Hepatocyte (in vitro differentiated cells): ENCODE data around the gene SMG9. TPM values are rescaled to one million over a fixed set of nuclear protein-coding genes. Genes with fewer than 3 reads are reported as not detected.
A peak's percentile ranks its signal among the peaks of the same experiment; 100 is the strongest.

ENCODE experiments used
- DNase-seq: peaks from one replicate; pipeline ENCODE4 v3.0.0-alpha.2; 2016; ENCODE audit warnings: low spot score
- H2AFZ ChIP-seq: fragments of 200-600 bp; sonication (generic); 2 replicates; pipeline ENCODE4 v1.6.0; 2016; ENCODE audit warnings: antibody characterized with exemption, mild to moderate bottlenecking
- H3K27ac ChIP-seq: fragments of 200-600 bp; sonication (generic); 2 replicates; pipeline ENCODE4 v1.5.1; 2016; ENCODE audit warnings: mild to moderate bottlenecking
- H3K27me3 ChIP-seq: fragments of 200-600 bp; sonication (generic); 2 replicates; pipeline ENCODE4 v1.6.1; 2016
- H3K36me3 ChIP-seq: fragments of 200-600 bp; sonication (generic); replicated peaks from 2 replicates; pipeline ENCODE4 v1.5.1; 2016; ENCODE audit warnings: low read depth; ENCODE audit not compliant: insufficient read depth
- H3K4me1 ChIP-seq: fragments of 200-600 bp; sonication (generic); 2 replicates; pipeline ENCODE4 v1.5.1; 2016; ENCODE audit warnings: mild to moderate bottlenecking, moderate library complexity; ENCODE audit not compliant: insufficient read depth
- H3K4me2 ChIP-seq: fragments of 200-600 bp; sonication (generic); 2 replicates; pipeline ENCODE4 v1.6.0; 2016
- H3K4me3 ChIP-seq: fragments of 200-600 bp; sonication (generic); 2 replicates; pipeline ENCODE4 v1.5.1; 2016; ENCODE audit warnings: mild to moderate bottlenecking
- H3K79me2 ChIP-seq: fragments of 200-600 bp; sonication (generic); 2 replicates; pipeline ENCODE4 v1.6.0; 2017; ENCODE audit warnings: mild to moderate bottlenecking
- H3K9me2 ChIP-seq: fragments of 200-600 bp; sonication (generic); replicated peaks from 2 replicates; pipeline ENCODE4 v1.6.0; 2017; ENCODE audit warnings: mild to moderate bottlenecking; ENCODE audit not compliant: insufficient read depth
- H3K9me3 ChIP-seq: fragments of 200-600 bp; sonication (generic); 2 replicates; pipeline ENCODE4 v1.5.1; 2016; ENCODE audit warnings: low read depth, mild to moderate bottlenecking
- H4K20me1 ChIP-seq: fragments of 200-600 bp; sonication (generic); 2 replicates; pipeline ENCODE4 v1.6.0; 2016; ENCODE audit warnings: mild to moderate bottlenecking; ENCODE audit not compliant: insufficient read depth, poor library complexity, severe bottlenecking
- EZH2 ChIP-seq: fragments of 200-600 bp; sonication (generic); IDR thresholded peaks from 2 replicates; pipeline ENCODE4 v1.6.1; 2016; ENCODE audit warnings: antibody characterized with exemption, mild to moderate bottlenecking, borderline replicate concordance
- EZH2phosphoT487 ChIP-seq: fragments of 200-600 bp; sonication (generic); IDR thresholded peaks from one replicate; pipeline ENCODE4 v1.6.1; 2018; ENCODE audit warnings: antibody characterized with exemption, mild to moderate bottlenecking, low read depth, moderate library complexity; ENCODE audit not compliant: unreplicated experiment, severe bottlenecking
- WGBS: methylation state at CpG from one replicate; pipeline ENCODE4 v1.1.6; 2016; ENCODE audit warnings: low lambda C conversion rate; ENCODE audit errors: missing lambda C conversion rate; 5-methylcytosine and 5-hydroxymethylcytosine counted together
- polyA plus RNA-seq: library from polyadenylated mRNA; unstranded; fragments of >200 nt; fragmentation: Nextera tagmentation; extraction: Ambion mirVana; gene quantifications from 2 replicates; pipeline ENCODE4 v1.2.1, GENCODE V29; 2016
- total RNA-seq: library from RNA; depleted of rRNA; stranded (reverse); fragments of >200 nt; gene quantifications from 2 replicates; pipeline ENCODE4 v1.2.3, GENCODE V29; 2014
- TF ChIP-seq, protein P1 (sequence below): fragments of 200-600 bp; sonication (generic); IDR thresholded peaks from 2 replicates; pipeline ENCODE4 v1.5.1; 2016; ENCODE audit warnings: antibody characterized with exemption, mild to moderate bottlenecking; ENCODE audit not compliant: poor library complexity

SMG9 gene
- total and polyA plus RNA-seq, 2 experiments from 2014 or later: 16.1 to 34.9 TPM

DNA sequence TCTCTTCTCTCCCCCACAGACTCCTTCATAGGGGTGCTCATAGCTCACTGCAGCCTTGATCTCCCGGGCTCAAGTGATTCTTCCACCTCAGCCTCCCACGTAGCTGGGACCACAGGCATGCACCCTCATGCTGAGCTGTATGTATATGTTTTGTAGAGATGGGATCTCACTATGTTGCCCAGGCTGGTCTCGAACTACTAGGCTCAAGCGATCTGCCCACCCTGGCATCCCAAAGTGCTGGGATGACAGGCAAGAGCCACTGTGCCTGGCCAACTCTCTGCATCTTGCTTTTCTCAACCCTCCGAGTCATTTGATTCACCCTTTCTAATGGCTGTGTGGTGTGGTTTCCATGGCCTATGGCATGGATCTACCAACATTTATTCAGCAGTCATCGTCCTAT, 49.0 kb downstream of the SMG9 start:
- no peaks in the 10 kb centered on the region for H3K9me3 ChIP-seq
- H3K27ac ChIP-seq: no peak overlapping the region
- DNase-seq: no peak
- no peak overlapping the region for H2AFZ ChIP-seq
- no peaks in the 10 kb centered on the region for H3K9me2 ChIP-seq
- no peaks in the 10 kb centered on the region for H3K27me3 ChIP-seq
- no peaks in the 10 kb centered on the region for H4K20me1 ChIP-seq
- 71% methylated on average over 6 of the region's 6 CpGs for WGBS
- H3K4me3 ChIP-seq: no peak overlapping the region
- TF ChIP-seq EZH2phosphoT487: no peak
- no peak for TF ChIP-seq EZH2
- TF ChIP-seq, protein P1, sequence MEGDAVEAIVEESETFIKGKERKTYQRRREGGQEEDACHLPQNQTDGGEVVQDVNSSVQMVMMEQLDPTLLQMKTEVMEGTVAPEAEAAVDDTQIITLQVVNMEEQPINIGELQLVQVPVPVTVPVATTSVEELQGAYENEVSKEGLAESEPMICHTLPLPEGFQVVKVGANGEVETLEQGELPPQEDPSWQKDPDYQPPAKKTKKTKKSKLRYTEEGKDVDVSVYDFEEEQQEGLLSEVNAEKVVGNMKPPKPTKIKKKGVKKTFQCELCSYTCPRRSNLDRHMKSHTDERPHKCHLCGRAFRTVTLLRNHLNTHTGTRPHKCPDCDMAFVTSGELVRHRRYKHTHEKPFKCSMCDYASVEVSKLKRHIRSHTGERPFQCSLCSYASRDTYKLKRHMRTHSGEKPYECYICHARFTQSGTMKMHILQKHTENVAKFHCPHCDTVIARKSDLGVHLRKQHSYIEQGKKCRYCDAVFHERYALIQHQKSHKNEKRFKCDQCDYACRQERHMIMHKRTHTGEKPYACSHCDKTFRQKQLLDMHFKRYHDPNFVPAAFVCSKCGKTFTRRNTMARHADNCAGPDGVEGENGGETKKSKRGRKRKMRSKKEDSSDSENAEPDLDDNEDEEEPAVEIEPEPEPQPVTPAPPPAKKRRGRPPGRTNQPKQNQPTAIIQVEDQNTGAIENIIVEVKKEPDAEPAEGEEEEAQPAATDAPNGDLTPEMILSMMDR: no peak
- no peaks in the 10 kb centered on the region for H3K36me3 ChIP-seq
- H3K4me1 ChIP-seq: no peaks in the 10 kb centered on the region
- H3K4me2 ChIP-seq: no peak overlapping the region
- no peaks in the 10 kb centered on the region for H3K79me2 ChIP-seq

DNA sequence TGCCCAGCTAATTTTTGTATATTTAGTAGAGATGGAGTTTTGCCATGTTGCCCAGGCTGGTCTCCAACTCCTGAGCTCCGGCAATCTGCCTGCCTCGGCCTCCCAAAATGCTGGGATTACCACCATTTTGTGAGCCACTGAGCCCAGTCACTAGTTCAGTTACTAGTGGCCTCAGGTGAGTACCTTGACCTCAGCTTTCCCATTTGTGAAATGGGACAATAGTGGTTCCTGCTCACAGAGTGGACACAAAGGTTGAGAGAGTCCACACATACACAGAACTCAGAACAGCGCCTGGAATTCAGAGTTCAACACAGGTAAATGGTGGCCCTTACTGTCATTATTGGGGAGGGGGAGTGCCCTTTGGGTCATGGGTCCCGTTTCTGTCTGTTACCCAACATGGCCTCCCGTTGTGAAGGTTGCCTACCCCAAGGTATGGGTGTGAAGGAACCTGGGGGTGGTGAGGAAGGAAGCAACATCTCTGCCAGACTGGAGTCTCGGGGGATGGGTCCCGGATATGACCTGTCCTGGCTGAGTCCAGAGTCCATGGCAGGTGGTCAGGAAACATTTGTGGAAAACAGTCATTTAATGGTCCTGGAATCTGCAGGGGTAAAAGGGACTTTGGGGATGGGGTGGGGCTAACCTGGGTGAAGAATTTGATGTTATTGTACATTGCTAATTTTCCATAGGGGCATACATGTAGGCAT, 50.6 kb downstream of the SMG9 start:
- Histone ChIP-seq H3K79me2 (no peaks in the 10 kb centered on the region), H3K27ac (no peak overlapping the region), H3K4me2 (no peak overlapping the region), H3K9me2 (no peaks in the 10 kb centered on the region), H3K4me1 (no peaks in the 10 kb centered on the region), H3K9me3 (no peaks in the 10 kb centered on the region), H2AFZ (no peak overlapping the region), H4K20me1 (no peaks in the 10 kb centered on the region), H3K4me3 (no peak overlapping the region), H3K36me3 (no peaks in the 10 kb centered on the region), H3K27me3 (peaks cover 4% of the 10 kb centered on the region)
- TF ChIP-seq, protein P1: no peak
- no peak for TF ChIP-seq EZH2
- TF ChIP-seq EZH2phosphoT487: no peak
- 81% methylated on average over 7 of the region's 7 CpGs for WGBS
- no peak for DNase-seq

GRCh38 chr19:43700395-43701000, 54.3 kb downstream of the SMG9 start:
- H2AFZ ChIP-seq: no peak overlapping the region

More at GRCh38 chr19:43700395-43701000, 54.3 kb downstream of the SMG9 start:
- H3K36me3 ChIP-seq: no peaks in the 10 kb centered on the region
- 76% methylated on average over 13 of the region's 13 CpGs for WGBS
- no peak overlapping the region for H3K4me2 ChIP-seq
- no peaks in the 10 kb centered on the region for H3K9me2 ChIP-seq
- H3K79me2 ChIP-seq: no peaks in the 10 kb centered on the region
- H3K4me1 ChIP-seq: no peaks in the 10 kb centered on the region
- peak overlapping the region; percentile 63 for H3K27ac ChIP-seq
- H3K27me3 ChIP-seq: peaks cover 9% of the 10 kb centered on the region
- no peaks in the 10 kb centered on the region for H3K9me3 ChIP-seq
- H4K20me1 ChIP-seq: no peaks in the 10 kb centered on the region
- no peak overlapping the region for H3K4me3 ChIP-seq
- TF ChIP-seq, protein P1: no peak
- TF ChIP-seq EZH2: no peak
- no peak for DNase-seq
